GM12878 (cell line): ENCODE results near the gene NELFB. TPM values are rescaled to one million over a fixed set of nuclear protein-coding genes. Genes with fewer than 3 reads are reported as not detected.

Experiments
- ATAC-seq: fragments of 200-7000 bp; cut with Tn5 transposase; 3 replicates; pipeline ENCODE4 v1.9.1; 2020; ENCODE audit warnings: mild to moderate bottlenecking, moderate library complexity
- BruUV-seq: library from RNA; stranded (reverse); fragments of 400-500 nt; replicated peaks from 2 replicates; lab custom pipeline; 2021; lab: Mats Ljungman, UMichigan
- CTCF ChIA-PET: fragments of 300-600 bp; sonication (Branson Sonifier 250); formaldehyde crosslinking; extraction: SDS; loops from one replicate; lab custom pipeline; 2021; ENCODE audit warnings: inconsistent platforms; lab: Yijun Ruan, JAX
- POLR2A ChIA-PET: fragments of 350-600 bp; formaldehyde crosslinking; extraction: SDS; loops from one replicate; lab custom pipeline; 2021; ENCODE audit warnings: inconsistent platforms; lab: Charles Lee
- RAD21 ChIA-PET: fragments of 300-600 bp; sonication (Branson Sonifier 250); formaldehyde crosslinking; loops from one replicate; lab custom pipeline; 2023; ENCODE audit warnings: antibody characterized with exemption; ENCODE audit not compliant: unreplicated experiment; lab: Charles Lee
- SMC1A ChIA-PET: fragments of 300-600 bp; sonication (Branson Sonifier 250); formaldehyde crosslinking; loops from one replicate; lab custom pipeline; 2023; ENCODE audit not compliant: unreplicated experiment, uncharacterized antibody; lab: Charles Lee
- DNase-seq: peaks from one replicate; pipeline ENCODE4 v3.0.0-alpha.2; 2011; ENCODE audit warnings: low read depth, low spot score
- FAIRE-seq: peaks from 3 replicates; lab custom pipeline; 2011; peaks lifted over from hg19 to GRCh38; lab: Jason Lieb, UNC
- H2AFZ ChIP-seq: 2 replicates; pipeline ENCODE4 v1.6.0; 2011; ENCODE audit warnings: low read depth, low read length, control low read depth; ENCODE audit not compliant: control insufficient read depth
- H3K27ac ChIP-seq: 2 replicates; pipeline ENCODE4 v1.5.1; 2011; ENCODE audit warnings: control low read depth; ENCODE audit not compliant: control insufficient read depth, insufficient read depth
- H3K27me3 ChIP-seq, 2 experiments: replicated peaks in 1 of 2; 2 replicates each; pipeline versions ENCODE4 v1.6.0 to v1.6.1; 2011; ENCODE audit warnings: low read length in 1 of 2; ENCODE audit not compliant: control insufficient read depth in 2 of 2, insufficient read depth in 2 of 2
- H3K36me3 ChIP-seq, 2 experiments: 2 replicates each; pipeline ENCODE4 v1.5.1; 2011; ENCODE audit warnings: low read length in 1 of 2; ENCODE audit not compliant: control insufficient read depth in 2 of 2, insufficient read depth in 2 of 2
- H3K4me1 ChIP-seq: 2 replicates; pipeline ENCODE4 v1.6.1; 2011; ENCODE audit warnings: mild to moderate bottlenecking, low read length, moderate library complexity, mixed read lengths; ENCODE audit not compliant: control insufficient read depth, insufficient read depth
- H3K4me2 ChIP-seq: 2 replicates; pipeline ENCODE4 v1.6.0; 2011; ENCODE audit warnings: control low read depth; ENCODE audit not compliant: control insufficient read depth, insufficient read depth
- H3K4me3 ChIP-seq: fragments of 200-600 bp; sonication (generic); 2 replicates; pipeline ENCODE4 v1.5.1; 2016
- H3K79me2 ChIP-seq: 2 replicates; pipeline ENCODE4 v1.6.0; 2011; ENCODE audit warnings: low read length; ENCODE audit not compliant: control insufficient read depth, insufficient read depth
- H3K9ac ChIP-seq: 2 replicates; pipeline ENCODE4 v1.8.0; 2011; ENCODE audit warnings: low read length, control low read depth, mixed read lengths; ENCODE audit not compliant: control insufficient read depth, insufficient read depth
- H3K9me3 ChIP-seq: replicated peaks from 3 replicates; pipeline ENCODE4 v1.5.1; 2011; ENCODE audit warnings: mild to moderate bottlenecking, low read length; ENCODE audit not compliant: control insufficient read depth, insufficient read depth
- H4K20me1 ChIP-seq: 2 replicates; pipeline ENCODE4 v1.6.0; 2011; ENCODE audit not compliant: control insufficient read depth, insufficient read depth
- NRF1 ChIP-seq: conservative IDR thresholded peaks from 2 replicates; pipeline ENCODE4 v1.6.1; 2011; ENCODE audit warnings: mild to moderate bottlenecking, low read depth, low read length, improper control_type of control experiment
- ZBTB40 ChIP-seq: fragments of 450-650 bp; IDR thresholded peaks from 2 replicates; pipeline ENCODE4 v1.6.1; 2016; ENCODE audit warnings: mild to moderate bottlenecking, moderate library complexity, borderline replicate concordance
- ZNF687 ChIP-seq: fragments of 450-650 bp; IDR thresholded peaks from 2 replicates; pipeline ENCODE4 v1.6.1; 2017; ENCODE audit warnings: mild to moderate bottlenecking, moderate library complexity
- WGBS: methylation state at CpG from one replicate; pipeline ENCODE4 v1.1.6; 2016; ENCODE audit warnings: low lambda C conversion rate; ENCODE audit not compliant: insufficient replicate concordance, insufficient coverage; ENCODE audit errors: missing lambda C conversion rate; 5-methylcytosine and 5-hydroxymethylcytosine counted together
- in situ Hi-C: fragments of 300-500 bp; cut with MboI; formaldehyde crosslinking; loops from 9 replicates; pipeline ENCODE4 v1.14.3; 2018; ENCODE audit warnings: mixed read lengths
- intact Hi-C: fragments of 100-400 bp; cut with micrococcal nuclease; formaldehyde crosslinking; loops from one replicate; pipeline ENCODE4 v1.14.2; 2022; ENCODE audit not compliant: unreplicated experiment
- polyA plus RNA-seq, 11 experiments: library from polyadenylated mRNA; depleted of rRNA in 4 of 11; unstranded in 6 of 11; stranded (reverse) in 5 of 11; fragments of >200 nt; fragmentation: Nextera tagmentation in 4 of 11; fragmentation: Illumina TruSeq in 1 of 11; extraction: Ambion mirVana in 4 of 11; extraction: Trizol in 1 of 11; gene quantifications; 1 replicate in 1 of 11; 2 replicates in 10 of 11; pipeline versions ENCODE4 v1.2.1 to v1.2.3, GENCODE V29; 2011 to 2016; ENCODE audit warnings: inconsistent platforms in 2 of 11, missing spikeins in 2 of 11, low read depth in 1 of 11
- total RNA-seq, 4 experiments: library from RNA; depleted of rRNA in 3 of 4; stranded (reverse); fragments of >200 nt in 3 of 4; fragmentation: Illumina TruSeq in 1 of 4; extraction: Trizol in 1 of 4; gene quantifications; 2 replicates each; pipeline versions ENCODE4 v1.2.1 to v1.2.3, GENCODE V29; 2013 to 2021

Gene NELFB
- total and polyA plus RNA-seq, 10 of the 15 experiments (the other 5 are each of a cell fraction or from before 2014, with no cell fraction given), result 0.19 to 63.4 (median 30.9) TPM

- TF ChIP-seq ZNF687 (no peak), NRF1 (no peak)
Observed at GRCh38 chr9:137232101-137232500, 23.0 kb upstream of the NELFB start (continued).

GRCh38 chr9:137232510-137232909 lies 22.6 kb upstream of the NELFB start:
- no peak for FAIRE-seq
- ChIA-PET POLR2A (no interaction called here), CTCF (no interaction called here)

More at GRCh38 chr9:137232510-137232909, 22.6 kb upstream of the NELFB start:
- Histone ChIP-seq H3K4me3 (no peak overlapping the region), H3K79me2 (no peaks in the 10 kb centered on the region), H3K27ac (no peak overlapping the region), H3K27me3 (no peaks in the 10 kb centered on the region), H3K4me1 (peaks cover 15% of the 10 kb centered on the region), H3K9me3 (no peaks in the 10 kb centered on the region), H2AFZ (no peak overlapping the region), H3K36me3 (no peaks in the 10 kb centered on the region), H4K20me1 (no peaks in the 10 kb centered on the region), H3K4me2 (no peak overlapping the region), H3K9ac (no peak overlapping the region)
- ATAC-seq, result no peak
- RAD21 ChIA-PET, result no interaction called here
- no peak for DNase-seq
- in situ Hi-C loops, result no loop called here
- no peak for TF ChIP-seq ZBTB40
- intact Hi-C loops, result no loop called here
- no TSS peak for BruUV-seq
- WGBS, result 59% methylated on average over 24 of the region's 24 CpGs
- SMC1A ChIA-PET, result no interaction called here
